IPS DF 19.7 (cell line): ENCODE measurements around the gene NBL1.
A peak's percentile ranks its signal among the peaks of the same experiment; 100 is the strongest.

Experiments used
- DNase-seq: peaks from one replicate; pipeline ENCODE4 v3.0.0-alpha.2; 2013; ENCODE audit warnings: low read depth, low spot score

The NBL1 gene

DNA sequence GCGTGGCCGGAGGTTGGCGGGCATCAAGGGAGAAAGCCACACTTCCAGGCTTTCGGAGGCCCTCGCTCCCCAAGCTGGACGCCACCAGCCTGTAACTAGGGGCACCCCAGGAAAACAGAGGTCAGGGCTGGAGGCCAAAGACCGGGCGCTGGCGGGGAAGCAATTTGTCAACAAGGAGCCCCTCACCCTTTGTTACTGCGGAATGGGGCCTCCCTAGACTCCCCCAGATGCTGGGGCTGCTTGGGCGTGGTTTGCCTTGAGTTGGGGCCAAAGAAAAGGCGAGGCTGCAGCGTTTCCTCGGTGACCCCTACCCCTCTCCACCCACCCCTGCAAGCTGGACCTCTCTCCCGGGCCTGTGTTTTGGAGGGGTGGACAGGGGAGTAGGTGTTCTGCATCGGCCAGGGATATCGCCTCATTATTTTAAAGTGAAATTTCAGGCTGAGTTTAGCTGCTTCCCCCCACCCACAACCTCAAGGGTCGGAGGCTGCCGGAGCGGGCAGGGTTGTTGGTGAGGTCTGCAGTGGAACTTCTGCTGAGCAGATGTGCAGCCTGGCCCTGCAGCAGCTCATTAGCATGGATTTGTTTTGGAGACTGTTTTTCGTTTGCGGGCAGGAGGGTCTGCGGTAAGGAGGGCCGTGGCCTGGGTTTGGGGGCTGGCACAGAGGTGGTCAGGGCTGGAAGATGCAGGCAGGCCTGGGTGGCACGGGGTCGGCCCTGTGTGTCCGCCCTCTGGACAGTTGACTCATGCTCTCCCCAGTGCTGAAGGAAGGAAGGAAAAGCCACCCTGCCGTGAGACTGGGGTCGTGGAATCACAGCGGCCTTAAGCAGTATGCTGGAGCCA lies 1.5 kb downstream of the NBL1 start:
- DNase-seq = no peak

DNA sequence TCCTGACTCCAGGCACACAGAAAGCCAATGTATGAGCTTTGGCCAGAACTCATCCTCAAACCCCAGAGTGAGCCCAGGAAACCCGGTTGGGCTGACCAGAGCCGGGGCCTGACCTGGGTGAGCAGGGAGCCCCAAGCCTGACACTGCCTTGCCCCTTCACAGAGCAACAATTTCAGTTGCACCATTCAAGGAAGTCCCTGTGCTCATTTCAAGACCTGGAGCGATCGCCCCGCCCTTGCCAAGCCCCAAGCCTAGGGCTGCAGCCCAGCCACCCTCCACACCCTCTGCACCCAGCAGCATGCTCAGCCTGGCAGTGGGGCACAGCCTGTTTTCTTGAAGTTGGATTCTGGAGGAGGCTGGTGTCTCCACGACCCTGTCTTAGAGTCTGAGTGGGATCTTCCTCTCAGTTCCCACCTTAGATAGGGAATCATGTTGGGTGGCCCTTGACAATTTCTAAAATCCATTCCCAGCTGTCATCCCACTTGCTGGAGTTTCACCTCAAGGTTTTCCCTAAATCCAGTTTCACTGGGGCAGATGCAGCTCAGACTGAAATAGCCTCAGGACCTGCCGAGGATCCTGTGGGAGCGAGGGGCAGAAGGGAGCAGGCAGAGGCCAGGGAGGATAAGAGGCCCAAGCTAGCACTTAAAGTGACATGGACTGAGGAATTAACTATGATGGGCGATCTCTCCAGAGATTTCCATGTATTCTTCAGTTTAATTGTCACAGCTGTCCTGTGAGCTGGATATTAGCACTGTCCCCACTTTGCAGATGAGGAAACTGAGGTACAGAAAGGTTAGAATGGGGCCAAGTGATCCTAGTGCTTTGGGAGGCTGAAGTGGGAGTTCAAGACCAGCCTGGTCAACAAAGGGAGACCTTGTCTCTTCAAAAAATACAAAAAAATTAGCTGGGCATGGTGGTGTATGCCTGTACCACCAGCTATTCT lies 2.5 kb downstream of the NBL1 start:
- no peak for DNase-seq

DNA sequence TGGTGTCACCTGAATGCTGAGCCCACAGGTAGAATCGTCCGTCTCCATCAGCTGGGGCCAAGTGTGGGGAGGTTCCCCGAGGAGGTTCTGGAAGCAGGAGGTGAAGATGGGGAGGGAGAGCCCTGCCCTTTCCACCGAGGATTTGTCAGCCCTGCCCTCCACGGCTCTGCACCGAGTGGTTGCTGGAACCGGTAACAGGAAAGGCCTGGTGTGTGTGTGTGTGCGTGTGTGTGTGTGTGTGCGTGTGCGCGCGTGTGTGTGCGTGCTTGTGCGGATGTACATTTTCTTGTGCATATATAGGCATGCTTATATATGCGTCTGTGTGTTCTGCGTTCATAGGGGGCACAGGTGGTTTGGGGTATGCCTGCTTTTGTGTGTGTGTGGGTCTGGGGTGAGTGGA lies 3.5 kb downstream of the NBL1 start:
- no peak for DNase-seq

DNA sequence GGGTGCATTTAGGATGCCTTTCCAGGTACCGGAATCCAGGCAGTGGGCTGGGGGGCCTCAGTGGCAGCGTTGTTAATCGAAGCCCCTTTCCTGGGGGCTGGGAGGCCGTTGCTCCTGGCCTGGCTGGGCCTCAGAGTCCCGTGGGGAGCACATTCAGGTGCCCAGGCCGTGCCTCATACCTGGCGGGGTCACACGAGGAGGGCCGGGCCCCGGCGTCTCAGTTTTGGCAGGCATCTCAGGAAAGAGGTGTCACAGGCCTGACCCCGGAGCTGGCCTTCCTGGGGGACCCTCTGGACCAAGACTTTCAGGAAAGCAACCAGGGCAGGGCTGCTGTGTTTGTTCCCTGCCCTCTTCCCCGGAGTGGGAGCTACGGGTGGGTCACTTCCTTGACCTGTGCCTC lies 4.1 kb downstream of the NBL1 start:
- DNase-seq = no peak

DNA sequence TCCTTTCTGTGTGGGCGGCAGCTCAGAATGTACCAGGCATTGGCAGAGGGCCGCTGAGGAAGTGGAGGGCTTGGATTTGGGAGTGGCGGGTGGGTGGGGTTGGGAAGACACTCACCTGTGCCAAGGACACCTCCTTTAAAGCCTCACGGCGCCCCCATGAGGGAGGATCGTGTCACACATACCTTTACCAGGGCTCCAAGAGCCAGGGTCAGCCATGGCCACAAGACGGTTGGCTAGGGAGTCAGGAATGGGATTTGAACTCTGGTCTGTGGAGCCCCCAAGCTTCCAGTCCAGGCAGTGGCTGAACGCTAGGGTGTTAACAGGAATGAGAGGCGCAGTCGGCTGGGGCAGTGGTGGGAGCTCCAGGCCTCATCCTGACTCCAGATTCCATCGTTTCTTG lies 4.6 kb downstream of the NBL1 start:
- peak; percentile 77 for DNase-seq

DNA sequence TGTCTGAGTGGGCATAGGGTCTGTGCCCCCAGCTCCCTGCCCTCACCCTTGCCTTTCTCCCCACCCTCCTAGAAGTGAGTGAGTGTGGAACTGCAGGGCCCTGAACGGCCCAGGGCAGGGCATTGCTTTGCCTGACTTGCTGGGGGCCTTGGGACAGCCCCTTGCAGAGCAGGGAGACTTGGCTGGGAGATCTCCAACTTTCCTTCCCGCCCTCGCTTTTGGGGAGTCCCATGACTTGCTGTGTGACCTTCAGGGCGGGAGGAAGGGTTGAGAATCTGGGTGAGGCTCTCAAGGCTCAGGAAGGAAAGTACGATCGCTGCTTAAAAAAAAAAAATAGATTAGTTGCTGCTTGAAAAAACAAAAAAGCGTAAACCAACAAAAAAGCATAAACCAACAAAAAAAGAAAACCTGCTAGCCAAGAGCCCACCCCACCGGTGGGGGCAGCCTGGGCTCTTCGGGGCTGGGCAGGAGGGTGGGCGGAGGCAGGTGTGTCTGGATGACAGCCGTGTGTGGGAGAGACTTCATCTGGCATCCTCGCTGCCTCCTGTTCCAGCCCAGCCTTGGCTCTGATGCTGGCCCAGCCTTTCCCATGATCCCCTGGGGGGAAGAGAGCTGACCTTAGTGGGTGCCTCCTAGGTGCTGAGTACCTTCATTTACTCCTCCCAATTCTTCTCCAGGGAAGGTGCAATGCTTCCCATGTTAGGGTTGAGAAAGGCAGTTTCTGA lies 6.5 kb downstream of the NBL1 start:
- DNase-seq = no peak

DNA sequence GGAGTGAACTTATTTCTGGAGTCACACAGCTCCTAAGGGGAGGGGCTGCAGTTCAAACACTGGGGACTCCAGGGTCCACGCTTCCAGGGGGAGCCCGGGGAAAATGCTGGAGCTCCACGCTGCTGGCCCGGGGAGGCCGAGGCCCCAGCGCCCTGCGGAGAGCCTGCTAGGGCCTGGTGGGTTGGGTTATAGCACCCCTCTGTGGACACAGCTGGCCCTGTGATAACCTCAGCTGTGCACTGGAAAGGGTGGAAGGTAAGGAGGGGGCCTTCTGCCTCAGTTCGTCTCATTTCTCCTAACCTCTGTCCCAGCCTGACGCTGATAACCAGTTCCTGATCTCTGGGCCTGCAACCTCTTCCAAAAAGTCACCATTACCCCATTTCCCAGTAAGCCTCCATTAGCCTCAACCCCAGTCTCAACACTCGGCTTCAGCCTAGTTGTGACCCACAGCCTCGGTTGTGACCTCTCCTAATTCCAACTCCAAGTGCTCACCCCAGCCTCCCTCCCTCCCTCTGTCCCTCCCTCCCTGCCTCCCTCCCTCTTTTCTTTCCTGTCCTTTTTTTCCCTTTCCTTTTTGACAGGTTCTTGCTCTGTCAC lies 7.1 kb downstream of the NBL1 start:
- DNase-seq = no peak

DNA sequence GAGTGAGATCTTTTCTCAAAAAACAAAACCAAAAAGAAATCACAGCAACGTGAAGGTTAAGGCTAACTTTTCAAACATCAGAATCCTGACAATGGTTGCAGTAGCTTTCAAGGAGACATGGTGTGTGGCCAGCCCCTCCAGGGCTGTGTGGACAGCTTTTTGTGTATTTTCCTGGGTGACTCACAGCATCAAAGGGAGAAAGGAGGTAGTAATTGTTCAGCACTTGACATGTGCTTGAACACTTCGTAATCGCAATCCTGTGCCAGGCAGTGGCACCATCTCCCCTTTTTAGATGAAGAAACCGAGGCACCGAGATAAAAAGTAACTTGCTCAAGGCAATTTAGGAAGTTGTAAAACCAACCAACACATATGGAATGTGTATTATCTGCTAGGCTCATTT lies 10.3 kb downstream of the NBL1 start:
- no peak for DNase-seq

DNA sequence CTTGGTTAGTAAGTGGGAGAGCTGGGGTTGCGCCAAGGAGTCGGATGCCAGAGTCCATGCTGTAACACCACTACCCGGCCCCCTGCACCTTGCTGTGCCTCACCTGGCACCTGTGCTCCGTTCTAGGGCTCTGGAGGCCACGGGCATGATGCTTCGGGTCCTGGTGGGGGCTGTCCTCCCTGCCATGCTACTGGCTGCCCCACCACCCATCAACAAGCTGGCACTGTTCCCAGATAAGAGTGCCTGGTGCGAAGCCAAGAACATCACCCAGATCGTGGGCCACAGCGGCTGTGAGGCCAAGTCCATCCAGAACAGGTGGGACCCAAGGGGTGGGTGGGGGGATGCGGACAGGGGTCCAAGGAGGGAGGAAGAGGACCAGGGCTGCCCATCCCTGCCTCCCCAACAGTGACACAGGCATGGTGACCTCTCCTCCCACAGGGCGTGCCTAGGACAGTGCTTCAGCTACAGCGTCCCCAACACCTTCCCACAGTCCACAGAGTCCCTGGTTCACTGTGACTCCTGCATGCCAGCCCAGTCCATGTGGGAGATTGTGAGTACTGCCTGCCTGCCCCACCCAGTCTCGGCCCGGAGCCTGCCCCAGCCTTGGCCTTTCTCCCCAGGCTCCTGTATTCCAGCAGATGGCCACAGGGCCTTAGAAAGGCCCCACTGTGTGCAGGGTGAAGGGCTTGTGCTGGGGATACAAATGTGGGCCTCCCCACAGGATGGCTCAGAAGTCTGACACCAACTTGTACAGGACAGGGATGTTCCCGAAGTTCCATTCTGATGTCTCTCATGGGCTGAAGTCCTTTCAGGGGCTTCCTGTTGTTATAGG lies 11.0 kb downstream of the NBL1 start:
- no peak for DNase-seq

DNA sequence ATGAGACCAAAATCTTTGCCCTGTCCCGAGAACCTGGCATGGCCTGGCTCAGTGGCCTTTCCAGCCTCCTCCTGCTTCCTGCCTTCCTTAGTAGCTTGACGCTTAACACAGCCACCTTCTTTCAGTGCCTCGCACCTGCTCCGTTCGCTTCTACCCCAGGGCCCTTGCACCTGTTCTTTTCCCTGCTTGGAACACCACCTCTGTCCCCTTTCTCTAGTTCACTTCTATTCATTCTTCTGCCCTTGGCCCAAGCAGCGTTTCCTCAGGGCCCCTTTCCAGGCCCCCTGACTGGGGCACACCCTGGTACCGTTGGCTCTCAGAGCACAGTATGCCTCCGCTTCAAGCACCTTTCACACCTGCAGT lies 11.6 kb downstream of the NBL1 start:
- DNase-seq = no peak

DNA sequence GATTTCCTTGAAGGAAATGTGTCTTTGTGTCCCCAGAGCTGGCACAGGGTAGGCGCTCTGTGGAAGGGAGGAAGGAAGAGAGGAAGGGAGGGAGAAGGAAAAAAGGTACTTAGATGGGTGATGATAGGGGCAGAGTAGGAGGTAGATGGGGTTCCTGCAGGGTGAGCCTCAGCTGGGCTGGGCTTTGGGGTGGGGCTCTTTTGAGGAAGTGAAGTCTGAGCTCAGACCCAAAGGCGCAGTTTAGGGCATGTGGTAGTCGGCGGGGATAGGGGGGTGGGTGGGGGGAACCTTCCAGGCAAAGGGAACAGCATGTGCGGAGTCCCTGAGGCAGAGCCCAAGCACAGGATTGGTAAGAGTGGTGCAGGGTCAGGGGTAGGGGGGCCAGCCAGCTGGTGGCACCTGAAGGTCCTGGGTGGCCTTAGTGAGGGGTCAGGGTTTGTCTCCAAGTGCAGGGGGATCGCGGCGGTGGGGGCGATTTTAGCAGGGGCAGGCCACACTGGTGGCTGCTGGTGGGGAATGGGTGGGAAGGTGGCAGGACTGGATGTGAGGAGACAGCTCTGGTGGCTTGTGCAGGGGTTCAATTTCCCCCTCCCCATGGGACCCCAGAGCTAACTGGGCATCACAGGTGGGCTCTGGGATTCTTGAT lies 12.1 kb downstream of the NBL1 start:
- DNase-seq = no peak

DNA sequence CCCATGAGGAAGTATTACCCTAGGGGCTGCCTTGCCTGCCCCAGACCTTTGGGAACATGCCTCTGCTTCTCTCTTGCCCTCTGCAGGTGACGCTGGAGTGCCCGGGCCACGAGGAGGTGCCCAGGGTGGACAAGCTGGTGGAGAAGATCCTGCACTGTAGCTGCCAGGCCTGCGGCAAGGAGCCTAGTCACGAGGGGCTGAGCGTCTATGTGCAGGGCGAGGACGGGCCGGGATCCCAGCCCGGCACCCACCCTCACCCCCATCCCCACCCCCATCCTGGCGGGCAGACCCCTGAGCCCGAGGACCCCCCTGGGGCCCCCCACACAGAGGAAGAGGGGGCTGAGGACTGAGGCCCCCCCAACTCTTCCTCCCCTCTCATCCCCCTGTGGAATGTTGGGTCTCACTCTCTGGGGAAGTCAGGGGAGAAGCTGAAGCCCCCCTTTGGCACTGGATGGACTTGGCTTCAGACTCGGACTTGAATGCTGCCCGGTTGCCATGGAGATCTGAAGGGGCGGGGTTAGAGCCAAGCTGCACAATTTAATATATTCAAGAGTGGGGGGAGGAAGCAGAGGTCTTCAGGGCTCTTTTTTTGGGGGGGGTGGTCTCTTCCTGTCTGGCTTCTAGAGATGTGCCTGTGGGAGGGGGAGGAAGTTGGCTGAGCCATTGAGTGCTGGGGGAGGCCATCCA lies 12.8 kb downstream of the NBL1 start:
- no peak for DNase-seq

DNA sequence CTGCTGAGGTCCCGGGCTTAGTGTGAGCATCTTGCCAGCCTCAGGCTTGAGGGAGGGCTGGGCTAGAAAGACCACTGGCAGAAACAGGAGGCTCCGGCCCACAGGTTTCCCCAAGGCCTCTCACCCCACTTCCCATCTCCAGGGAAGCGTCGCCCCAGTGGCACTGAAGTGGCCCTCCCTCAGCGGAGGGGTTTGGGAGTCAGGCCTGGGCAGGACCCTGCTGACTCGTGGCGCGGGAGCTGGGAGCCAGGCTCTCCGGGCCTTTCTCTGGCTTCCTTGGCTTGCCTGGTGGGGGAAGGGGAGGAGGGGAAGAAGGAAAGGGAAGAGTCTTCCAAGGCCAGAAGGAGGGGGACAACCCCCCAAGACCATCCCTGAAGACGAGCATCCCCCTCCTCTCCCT lies 13.4 kb downstream of the NBL1 start:
- no peak for DNase-seq

DNA sequence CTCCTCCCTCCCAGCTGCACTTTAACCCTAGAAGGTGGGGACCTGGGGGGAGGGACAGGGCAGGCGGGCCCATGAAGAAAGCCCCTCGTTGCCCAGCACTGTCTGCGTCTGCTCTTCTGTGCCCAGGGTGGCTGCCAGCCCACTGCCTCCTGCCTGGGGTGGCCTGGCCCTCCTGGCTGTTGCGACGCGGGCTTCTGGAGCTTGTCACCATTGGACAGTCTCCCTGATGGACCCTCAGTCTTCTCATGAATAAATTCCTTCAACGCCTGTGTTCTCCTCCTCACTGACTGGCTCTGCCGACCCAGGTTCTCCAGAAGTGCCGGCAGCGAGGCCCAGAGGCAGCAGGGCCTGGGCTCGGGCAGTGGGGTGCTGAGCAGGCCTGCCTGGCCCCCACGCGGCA lies 14.1 kb downstream of the NBL1 start:
- DNase-seq = no peak

DNA sequence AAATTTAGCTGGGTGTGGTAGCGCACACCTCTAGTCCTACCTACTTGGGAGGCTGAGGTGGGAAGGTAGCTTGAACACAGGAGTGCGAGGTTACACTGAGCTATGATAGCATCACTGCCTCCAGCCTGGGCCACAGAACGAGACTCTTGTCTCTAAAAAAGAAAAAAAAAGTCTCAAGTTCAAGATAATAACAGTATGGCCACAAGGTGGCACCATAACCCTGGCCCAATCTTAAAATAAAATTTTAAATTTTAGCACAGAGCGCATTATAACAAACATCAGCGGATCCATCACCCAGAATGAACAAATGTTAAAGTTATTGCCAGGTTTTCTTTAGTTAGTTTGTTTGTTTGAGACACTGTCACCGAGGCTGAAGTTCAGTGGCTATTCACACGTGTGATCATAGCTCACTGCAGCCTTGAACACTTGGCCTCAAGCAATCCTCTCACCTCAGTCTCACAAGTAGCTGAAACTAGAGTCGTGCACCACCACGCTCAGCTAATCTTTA lies 17.7 kb downstream of the NBL1 start:
- DNase-seq = no peak

DNA sequence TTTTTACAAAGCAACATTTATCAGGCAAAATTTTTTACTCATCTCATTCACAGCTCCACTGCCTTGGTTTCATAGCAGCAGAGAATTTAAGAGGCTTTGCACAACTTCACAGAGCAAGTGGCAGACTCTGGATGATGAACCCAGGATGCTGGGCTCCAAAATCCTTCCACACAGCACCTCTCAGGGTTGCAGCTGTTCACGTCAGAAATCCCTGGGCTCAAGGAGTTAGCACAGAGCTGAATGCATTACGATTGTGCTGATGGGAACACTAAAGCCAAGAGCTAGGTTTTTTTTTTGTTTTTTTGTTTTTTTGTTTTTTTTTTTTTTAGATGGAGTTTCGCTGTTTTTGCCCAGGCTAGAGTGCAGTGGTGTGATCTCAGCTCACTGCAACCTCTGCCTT lies 18.2 kb downstream of the NBL1 start:
- DNase-seq = no peak

DNA sequence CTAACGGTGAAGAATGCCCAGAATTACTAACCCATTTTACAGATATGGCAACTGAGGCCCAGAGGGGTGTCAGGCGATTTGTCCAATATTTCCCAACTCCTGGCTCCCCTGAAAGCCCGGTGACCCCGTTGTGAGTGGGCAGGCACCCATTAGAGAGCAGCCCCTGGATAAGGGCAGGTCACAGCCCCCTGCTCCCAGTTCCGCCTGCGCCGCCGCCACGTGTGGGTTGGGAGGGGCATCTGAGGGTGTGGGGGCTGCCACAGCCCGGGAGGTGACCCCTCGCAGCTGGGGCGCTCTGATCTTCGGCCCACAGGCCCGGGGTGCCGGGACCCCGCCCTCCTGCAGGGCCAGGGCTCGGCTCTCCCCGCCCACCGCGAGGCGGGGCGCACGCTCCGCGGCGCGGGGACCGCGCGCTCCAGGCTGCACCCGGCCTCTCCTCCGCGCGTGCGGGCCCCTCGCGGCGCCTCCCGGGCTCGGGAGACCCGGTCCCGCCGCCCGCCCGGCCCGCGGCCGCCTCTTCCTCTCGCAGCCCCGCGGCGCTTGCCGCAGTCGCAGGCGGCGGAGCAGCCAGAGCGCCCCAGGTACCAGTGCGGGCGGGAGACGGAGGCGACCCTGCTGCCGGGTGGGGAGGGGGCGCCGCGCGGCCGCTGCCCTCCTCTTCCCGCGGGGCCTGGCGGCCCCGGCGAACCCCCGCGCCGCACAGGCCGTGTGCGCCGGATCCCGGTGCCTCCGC lies 20.5 kb downstream of the NBL1 start, which contains the start of gene HTR6:
TSS of gene HTR6 (plus strand) at position 423 of the 733 bp plus-strand sequence. CDS start 879 bp downstream, outside the sequence.
- no peak for DNase-seq

DNA sequence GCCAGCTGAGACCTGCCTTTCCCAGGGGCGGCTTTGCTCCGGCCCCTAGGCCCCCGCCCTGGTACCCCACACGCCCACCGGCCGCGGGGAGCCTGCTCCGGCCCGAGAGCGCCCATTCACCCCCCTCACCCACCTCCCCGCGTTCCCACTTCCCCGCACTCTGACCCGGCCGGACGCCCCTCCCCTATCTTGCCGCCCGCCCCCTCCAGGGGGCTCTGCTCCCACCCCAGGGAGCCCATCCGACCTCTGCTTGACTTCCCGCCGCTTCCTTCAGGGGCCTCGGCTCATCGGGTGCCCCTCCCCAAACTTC lies 21.0 kb downstream of the NBL1 start:
- no peak for DNase-seq
